Measurements from ENCODE around the gene ZBTB42.

The ZBTB42 gene

DNA sequence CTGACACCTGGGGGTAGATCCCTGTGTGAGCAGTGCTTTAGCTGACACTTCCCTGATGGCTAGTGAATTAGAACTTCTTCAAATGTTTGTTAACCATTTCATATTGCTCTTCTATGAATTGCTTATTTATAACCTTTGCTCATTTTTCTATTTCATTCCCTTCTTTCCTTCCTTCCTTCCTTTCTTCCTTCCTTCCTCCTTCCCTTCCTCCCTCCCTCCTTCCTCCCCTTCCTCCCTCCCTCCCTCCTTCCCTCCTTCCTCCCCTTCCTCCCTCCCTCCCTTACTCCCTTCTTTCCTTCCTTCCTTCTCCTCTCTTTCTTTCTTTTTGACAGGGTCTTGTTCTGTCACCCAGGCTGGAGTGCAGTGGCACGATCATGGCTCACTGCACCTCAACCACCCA, 40.8 kb downstream of the ZBTB42 start:
- TF ChIP-seq, protein P1, sequence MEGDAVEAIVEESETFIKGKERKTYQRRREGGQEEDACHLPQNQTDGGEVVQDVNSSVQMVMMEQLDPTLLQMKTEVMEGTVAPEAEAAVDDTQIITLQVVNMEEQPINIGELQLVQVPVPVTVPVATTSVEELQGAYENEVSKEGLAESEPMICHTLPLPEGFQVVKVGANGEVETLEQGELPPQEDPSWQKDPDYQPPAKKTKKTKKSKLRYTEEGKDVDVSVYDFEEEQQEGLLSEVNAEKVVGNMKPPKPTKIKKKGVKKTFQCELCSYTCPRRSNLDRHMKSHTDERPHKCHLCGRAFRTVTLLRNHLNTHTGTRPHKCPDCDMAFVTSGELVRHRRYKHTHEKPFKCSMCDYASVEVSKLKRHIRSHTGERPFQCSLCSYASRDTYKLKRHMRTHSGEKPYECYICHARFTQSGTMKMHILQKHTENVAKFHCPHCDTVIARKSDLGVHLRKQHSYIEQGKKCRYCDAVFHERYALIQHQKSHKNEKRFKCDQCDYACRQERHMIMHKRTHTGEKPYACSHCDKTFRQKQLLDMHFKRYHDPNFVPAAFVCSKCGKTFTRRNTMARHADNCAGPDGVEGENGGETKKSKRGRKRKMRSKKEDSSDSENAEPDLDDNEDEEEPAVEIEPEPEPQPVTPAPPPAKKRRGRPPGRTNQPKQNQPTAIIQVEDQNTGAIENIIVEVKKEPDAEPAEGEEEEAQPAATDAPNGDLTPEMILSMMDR (IDR thresholded peaks at IDR 0.05; ENCODE audit: control insufficient read depth, extremely low read depth, insufficient read depth): no peak
- no peak for DNase-seq (ENCODE audit: low read depth)
- H3K4me3 ChIP-seq (ENCODE audit: low read depth, low read length): no peak overlapping the region

DNA sequence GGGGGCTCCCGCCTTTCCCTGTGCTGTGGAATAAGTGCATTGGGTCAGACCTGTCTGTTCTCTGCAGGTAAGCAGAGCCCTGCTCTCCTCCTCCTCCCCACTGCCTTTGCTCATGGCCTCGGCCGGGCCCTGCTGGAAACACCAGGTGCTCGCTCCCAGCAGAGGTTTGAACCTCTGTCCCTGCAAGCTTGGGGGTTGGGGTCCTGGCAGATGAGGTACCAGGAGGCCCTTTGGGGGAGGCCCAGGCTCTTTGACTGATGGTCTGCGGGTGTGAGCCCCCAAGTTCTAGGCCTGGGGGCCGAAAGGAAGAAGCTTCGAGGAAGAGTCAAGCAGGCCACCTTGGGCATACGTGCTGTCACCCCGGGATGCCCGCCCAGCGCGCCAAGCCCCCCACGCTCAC, 42.1 kb downstream of the ZBTB42 start:
- H3K4me3 ChIP-seq (ENCODE audit: low read depth, low read length): no peak overlapping the region
- TF ChIP-seq, protein P1 (IDR thresholded peaks at IDR 0.05; ENCODE audit: control insufficient read depth, extremely low read depth, insufficient read depth): no peak
- no peak for DNase-seq (ENCODE audit: low read depth)

DNA sequence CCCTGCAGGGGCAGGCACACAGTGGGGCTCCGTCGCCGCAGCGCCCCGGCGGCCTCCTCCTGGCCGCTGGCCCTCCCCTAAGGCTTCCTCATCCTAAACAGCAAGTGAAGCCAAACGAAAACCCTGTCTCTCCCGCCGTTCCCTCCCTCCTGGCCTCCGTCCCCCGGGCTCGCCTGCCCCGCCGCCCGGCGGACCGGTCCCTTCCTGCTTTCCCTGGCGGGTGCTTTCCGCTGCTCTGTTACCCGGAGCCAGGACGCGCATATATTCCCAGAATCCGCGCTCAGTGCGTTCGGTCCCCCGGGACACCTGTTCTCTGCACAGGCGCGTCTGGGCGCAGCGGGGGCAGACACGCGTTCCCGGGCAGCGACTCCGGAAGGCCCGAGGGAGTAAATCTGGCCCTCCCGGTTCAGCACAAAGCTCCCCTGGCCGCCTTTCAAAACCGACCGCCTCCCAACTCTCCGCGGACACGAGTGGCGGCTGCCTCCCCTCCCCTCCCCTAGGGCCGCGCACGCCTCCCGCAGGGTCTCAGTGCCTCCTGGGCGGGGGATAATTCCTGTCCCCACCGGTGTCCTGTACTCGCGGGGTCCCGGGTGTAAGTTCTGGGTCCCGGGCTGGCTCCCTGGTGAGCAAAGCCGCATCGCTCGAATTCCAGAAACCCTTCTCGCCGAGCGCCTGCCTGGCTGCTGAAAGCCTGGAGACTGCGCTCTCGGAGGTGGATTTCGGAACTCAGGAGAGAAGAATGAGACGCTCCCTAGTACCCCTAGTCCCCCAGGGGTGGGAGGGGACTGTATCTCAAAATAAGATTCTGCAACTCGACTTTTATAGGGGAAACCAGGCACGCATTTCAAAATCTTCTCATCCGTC, 42.8 kb downstream of the ZBTB42 start:
- no peak overlapping the region for H3K4me3 ChIP-seq (ENCODE audit: low read depth, low read length)
- DNase-seq (ENCODE audit: low read depth): no peak
- TF ChIP-seq, protein P1 (IDR thresholded peaks at IDR 0.05; ENCODE audit: control insufficient read depth, extremely low read depth, insufficient read depth): no peak

DNA sequence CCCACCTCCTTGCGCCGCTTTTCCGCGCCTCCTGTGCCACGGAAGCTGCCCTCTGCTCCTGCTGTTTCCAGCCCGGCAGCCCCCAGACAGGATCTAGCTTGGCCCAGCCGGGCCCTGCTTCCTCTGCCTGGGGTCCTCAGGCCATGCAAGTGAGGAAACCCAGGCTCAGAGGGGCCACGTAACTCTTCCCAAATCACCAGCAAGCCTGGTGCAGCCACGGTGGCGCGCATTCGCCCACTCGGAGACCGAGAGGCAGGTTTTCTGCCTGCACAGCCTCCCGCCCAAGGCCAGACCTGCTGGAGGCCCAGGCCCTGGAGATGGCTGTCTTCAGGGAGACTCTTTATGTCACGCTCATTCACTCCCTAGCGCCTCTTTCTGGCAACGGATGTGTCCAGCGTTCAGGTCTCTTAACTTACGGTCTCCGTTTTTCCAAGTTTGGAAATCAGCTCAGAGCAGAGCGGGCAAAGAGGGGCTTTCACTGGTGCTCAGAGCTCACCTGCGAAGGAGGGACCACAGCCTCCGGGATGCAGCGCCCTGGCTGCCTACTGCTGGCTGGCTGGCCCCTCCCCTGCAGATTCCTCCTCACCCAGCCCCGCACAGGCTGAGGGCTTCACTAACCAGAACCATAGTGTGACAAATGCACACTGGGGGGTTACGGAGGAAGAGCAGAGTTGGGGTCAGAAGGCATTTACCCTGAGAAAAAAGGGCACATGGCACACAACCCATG, 43.6 kb downstream of the ZBTB42 start:
- no peak for DNase-seq (ENCODE audit: low read depth)
- TF ChIP-seq, protein P1 (IDR thresholded peaks at IDR 0.05; ENCODE audit: control insufficient read depth, extremely low read depth, insufficient read depth): no peak
- H3K4me3 ChIP-seq (ENCODE audit: low read depth, low read length): no peak overlapping the region

DNA sequence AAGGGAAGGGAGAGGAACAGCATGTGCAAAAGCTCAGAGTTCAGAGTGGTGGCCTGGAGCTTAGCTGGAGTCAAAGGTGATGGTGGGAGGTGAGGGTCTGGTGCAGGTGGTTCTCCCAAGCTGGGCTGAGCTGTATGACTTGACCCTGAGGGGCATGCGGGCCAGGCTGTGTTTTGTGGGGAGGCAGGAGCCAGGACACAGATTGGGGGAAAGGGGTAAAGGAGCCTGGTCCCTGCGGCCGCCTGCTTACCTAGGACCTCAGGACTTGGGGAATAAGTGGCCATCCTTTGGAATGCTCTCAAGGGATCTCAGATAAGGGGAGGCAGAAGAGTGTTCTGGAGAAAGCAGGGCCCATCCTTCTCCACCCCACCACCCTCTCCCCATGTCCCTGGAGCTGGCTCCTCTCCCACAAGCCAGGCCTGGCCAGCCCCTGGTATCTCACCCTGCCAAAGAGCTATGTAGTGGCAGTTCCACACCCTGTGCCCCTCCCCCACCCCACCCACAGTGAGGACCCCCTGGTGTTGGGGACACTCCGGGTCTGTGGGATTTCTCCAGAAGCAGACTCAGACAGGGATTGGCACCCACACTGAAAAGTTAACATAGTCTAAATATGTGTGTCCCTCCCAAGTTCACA, 44.2 kb downstream of the ZBTB42 start:
- DNase-seq (ENCODE audit: low read depth): no peak
- no peak overlapping the region for H3K4me3 ChIP-seq (ENCODE audit: low read depth, low read length)
- TF ChIP-seq, protein P1 (IDR thresholded peaks at IDR 0.05; ENCODE audit: control insufficient read depth, extremely low read depth, insufficient read depth): no peak

DNA sequence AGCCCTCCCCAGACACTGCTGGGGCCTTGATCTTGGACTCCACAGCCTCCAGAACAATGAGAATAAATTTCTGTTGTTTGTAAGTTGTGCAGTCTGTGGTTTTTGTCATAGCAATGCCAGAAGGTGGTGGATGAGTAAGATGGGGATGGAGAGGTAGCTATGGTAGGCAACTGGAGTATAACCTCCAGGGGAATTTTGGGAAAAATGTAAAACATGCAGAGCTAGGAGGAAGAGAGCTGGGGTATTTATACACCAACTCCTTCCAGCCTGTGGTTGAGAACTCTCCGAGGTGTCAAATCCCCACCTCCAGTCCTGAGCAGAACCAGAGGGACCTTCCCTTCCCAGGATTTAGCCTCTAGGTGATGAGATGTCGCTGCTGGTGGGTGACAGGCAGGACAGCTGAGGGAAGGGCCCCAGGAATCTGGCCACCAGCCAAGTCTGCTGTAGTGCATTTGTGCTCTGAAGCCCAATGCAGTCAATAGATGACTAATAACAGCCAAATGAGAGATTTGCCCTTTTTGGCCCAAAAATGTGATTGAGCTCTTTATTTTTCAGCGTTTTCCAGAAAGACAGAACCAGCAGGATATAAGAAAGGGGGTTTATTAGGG, 45.0 kb downstream of the ZBTB42 start:
- H3K4me3 ChIP-seq (ENCODE audit: low read depth, low read length): no peak overlapping the region
- TF ChIP-seq, protein P1 (IDR thresholded peaks at IDR 0.05; ENCODE audit: control insufficient read depth, extremely low read depth, insufficient read depth): no peak
- DNase-seq (ENCODE audit: low read depth): no peak

Data from LNCaP clone FGC (cell line).